ENCODE results near the gene STK10.

Gene STK10

GRCh38 chr5:172048539-172049101, 139.4 kb downstream of the STK10 start:
- DNase-seq = no peak

- DNase-seq = no peak
These were observed 139.9 kb downstream of the STK10 start for GRCh38 chr5:172048170-172048422.

- DNase-seq = peak; percentile 20
These were observed 141.4 kb downstream of the STK10 start for GRCh38 chr5:172046593-172046992.

GRCh38 chr5:172045315-172045632, 142.8 kb downstream of the STK10 start:
- DNase-seq = no peak

GRCh38 chr5:172044631-172045314, 143.3 kb downstream of the STK10 start:
- DNase-seq = peak; percentile 43

GRCh38 chr5:172043865-172044264, 144.2 kb downstream of the STK10 start:
- no peak for DNase-seq

GRCh38 chr5:172042183-172042582, 145.8 kb downstream of the STK10 start:
- no peak for DNase-seq

GRCh38 chr5:172038167-172038566, 149.9 kb downstream of the STK10 start:
- no peak for DNase-seq

GRCh38 chr5:172035049-172035448, 153.0 kb downstream of the STK10 start:
- DNase-seq = peak; percentile 20

GRCh38 chr5:172031894-172032461, 156.0 kb downstream of the STK10 start:
- DNase-seq = no peak

GRCh38 chr5:172029876-172030275, 158.1 kb downstream of the STK10 start:
- no peak for DNase-seq

GRCh38 chr5:172028167-172028566, 159.9 kb downstream of the STK10 start:
- DNase-seq = no peak

- peak; percentile 28 for DNase-seq
These were observed 167.8 kb downstream of the STK10 start for GRCh38 chr5:172020110-172020786.

GRCh38 chr5:172015346-172015745, 172.7 kb downstream of the STK10 start:
- DNase-seq = no peak

GRCh38 chr5:172010278-172010677, 177.7 kb downstream of the STK10 start:
- DNase-seq = peak; percentile 78

- DNase-seq = no peak
These were observed 178.3 kb downstream of the STK10 start for GRCh38 chr5:172009536-172010270.

- peak; percentile 96 for DNase-seq
These were observed 179.3 kb downstream of the STK10 start for GRCh38 chr5:172008689-172009141.

GRCh38 chr5:172008111-172008455, 179.9 kb downstream of the STK10 start:
- DNase-seq = peak; percentile 58

- DNase-seq = peak; percentile 32
These were observed 180.6 kb downstream of the STK10 start for GRCh38 chr5:172007175-172008110.

- peak; percentile 99 for DNase-seq
These were observed 181.5 kb downstream of the STK10 start, which contains the start of gene FBXW11 for GRCh38 chr5:172006321-172007174. Gene FBXW11, minus strand, starts transcription at chr5:172006638. Its CDS starts 136 bp downstream, at chr5:172006502.

GRCh38 chr5:172005708-172006320, 182.2 kb downstream of the STK10 start:
- peak; percentile 41 for DNase-seq
